ENCODE results near the gene PAQR5.

GRCh38 chr15:69316291-69316690, 17.6 kb downstream of the PAQR5 start:
- no peak for TF ChIP-seq MAX (IDR thresholded peaks at IDR 0.05)
- no peak for TF ChIP-seq FOXA1 (IDR thresholded peaks at IDR 0.05)
- no peak for TF ChIP-seq CTCF (IDR thresholded peaks at IDR 0.05; ENCODE audit: low read depth, low read length, missing input control)

All from liver (tissue), 2 donors.